HepG2 (cell line): ENCODE data around the gene CAGE1. TPM values are rescaled to one million over a fixed set of nuclear protein-coding genes. Genes with fewer than 3 reads are reported as not detected.

Experiments used
- CENPT ChIP-seq: sonication (generic); formaldehyde crosslinking; IDR thresholded peaks from 2 replicates; pipeline ENCODE4 v1.8.0; 2022; ENCODE audit warnings: low read depth, mild to moderate bottlenecking, moderate library complexity, missing genetic modification reagents
- CREM ChIP-seq, 2 experiments: sonication (generic) in 1 of 2; formaldehyde crosslinking in 1 of 2; IDR thresholded peaks; 2 replicates each; pipeline versions ENCODE4 v1.4.0 to v1.6.1; 2016 to 2020; ENCODE audit warnings: antibody characterized with exemption in 1 of 2, mild to moderate bottlenecking in 1 of 2, missing genetic modification reagents in 1 of 2
- LCORL ChIP-seq, 2 experiments: fragments of 450-650 bp in 1 of 2; sonication (generic) in 1 of 2; formaldehyde crosslinking in 1 of 2; IDR thresholded peaks; 2 replicates each; pipeline versions ENCODE4 v1.5.0 to v1.6.1; 2017 to 2020; ENCODE audit warnings: antibody characterized with exemption in 1 of 2, missing genetic modification reagents in 1 of 2
- PCBP2 ChIP-seq: fragments of 200-400 bp; formaldehyde crosslinking; optimal IDR thresholded peaks from 2 replicates; pipeline ENCODE3; 2018; ENCODE audit warnings: low read length, low read depth; ENCODE audit not compliant: poor library complexity, severe bottlenecking
- RAD51 ChIP-seq: fragments of 450-650 bp; IDR thresholded peaks from 2 replicates; pipeline ENCODE4 v1.6.1; 2016; ENCODE audit warnings: borderline replicate concordance
- TP53 ChIP-seq: sonication (generic); formaldehyde crosslinking; conservative IDR thresholded peaks from 2 replicates; pipeline ENCODE4 v1.4.0; 2020; ENCODE audit warnings: missing genetic modification reagents
- ZNF33B ChIP-seq: sonication (generic); formaldehyde crosslinking; IDR thresholded peaks from 2 replicates; pipeline ENCODE4 v1.5.1; 2020; ENCODE audit warnings: mild to moderate bottlenecking, missing genetic modification reagents
- ZNF570 ChIP-seq: sonication (generic); formaldehyde crosslinking; IDR thresholded peaks from 2 replicates; pipeline ENCODE4 v1.4.0; 2020; ENCODE audit warnings: mild to moderate bottlenecking, missing genetic modification reagents, borderline replicate concordance
- ZNF749 ChIP-seq: sonication (generic); formaldehyde crosslinking; IDR thresholded peaks from 2 replicates; pipeline ENCODE4 v1.8.0; 2022; ENCODE audit warnings: mild to moderate bottlenecking, missing genetic modification reagents, moderate library complexity, borderline replicate concordance
- ZSCAN25 ChIP-seq: sonication (generic); formaldehyde crosslinking; IDR thresholded peaks from 2 replicates; pipeline ENCODE4 v1.8.0; 2022; ENCODE audit warnings: mild to moderate bottlenecking, missing genetic modification reagents
- polyA plus RNA-seq, 8 experiments: library from polyadenylated mRNA; depleted of rRNA in 3 of 8; stranded (reverse) in 7 of 8; unstranded in 1 of 8; fragments of >200 nt; fragmentation: Illumina TruSeq in 4 of 8; extraction: Trizol in 4 of 8; gene quantifications; 2 replicates each; pipeline versions ENCODE4 v1.2.1 to v1.2.3, GENCODE V29; 2011 to 2016; ENCODE audit warnings: low read depth in 4 of 8, missing spikeins in 1 of 8, mixed read lengths in 1 of 8; ENCODE audit not compliant: insufficient read depth in 1 of 8
- total RNA-seq, 5 experiments: library from RNA; depleted of rRNA; stranded (reverse); fragments of >200 nt; fragmentation: Illumina TruSeq; extraction: Trizol; gene quantifications; 2 replicates each; pipeline ENCODE4 v1.2.3, GENCODE V29; 2016; ENCODE audit warnings: low read depth in 1 of 5
- TF ChIP-seq, protein P1 (sequence below): sonication (generic); formaldehyde crosslinking; IDR thresholded peaks from 2 replicates; pipeline ENCODE4 v1.4.0; 2020; ENCODE audit warnings: missing genetic modification reagents, mild to moderate bottlenecking, borderline replicate concordance
- TF ChIP-seq, protein P2 (sequence below): sonication (generic); formaldehyde crosslinking; IDR thresholded peaks from 2 replicates; pipeline ENCODE4 v1.5.1; 2020; ENCODE audit warnings: mild to moderate bottlenecking, missing genetic modification reagents, moderate library complexity
- TF ChIP-seq, protein P3 (sequence below): IDR thresholded peaks from 2 replicates; pipeline ENCODE4 v1.6.1; 2012; ENCODE audit warnings: inconsistent platforms
- TF ChIP-seq, protein P4 (sequence below): sonication (generic); formaldehyde crosslinking; IDR thresholded peaks from 2 replicates; pipeline ENCODE4 v1.4.0; 2020; ENCODE audit warnings: missing genetic modification reagents
- TF ChIP-seq, protein P5 (sequence below): sonication (generic); formaldehyde crosslinking; IDR thresholded peaks from 2 replicates; pipeline ENCODE4 v1.4.0; 2020; ENCODE audit warnings: missing genetic modification reagents
- TF ChIP-seq, protein P6 (sequence below): IDR thresholded peaks from 2 replicates; pipeline ENCODE4 v1.6.1; 2016

CAGE1 gene
- total and polyA plus RNA-seq, 2 of the 13 experiments (the other 11 are each of a cell fraction or from before 2014, with no cell fraction given): 0.03 to 0.15 TPM

DNA sequence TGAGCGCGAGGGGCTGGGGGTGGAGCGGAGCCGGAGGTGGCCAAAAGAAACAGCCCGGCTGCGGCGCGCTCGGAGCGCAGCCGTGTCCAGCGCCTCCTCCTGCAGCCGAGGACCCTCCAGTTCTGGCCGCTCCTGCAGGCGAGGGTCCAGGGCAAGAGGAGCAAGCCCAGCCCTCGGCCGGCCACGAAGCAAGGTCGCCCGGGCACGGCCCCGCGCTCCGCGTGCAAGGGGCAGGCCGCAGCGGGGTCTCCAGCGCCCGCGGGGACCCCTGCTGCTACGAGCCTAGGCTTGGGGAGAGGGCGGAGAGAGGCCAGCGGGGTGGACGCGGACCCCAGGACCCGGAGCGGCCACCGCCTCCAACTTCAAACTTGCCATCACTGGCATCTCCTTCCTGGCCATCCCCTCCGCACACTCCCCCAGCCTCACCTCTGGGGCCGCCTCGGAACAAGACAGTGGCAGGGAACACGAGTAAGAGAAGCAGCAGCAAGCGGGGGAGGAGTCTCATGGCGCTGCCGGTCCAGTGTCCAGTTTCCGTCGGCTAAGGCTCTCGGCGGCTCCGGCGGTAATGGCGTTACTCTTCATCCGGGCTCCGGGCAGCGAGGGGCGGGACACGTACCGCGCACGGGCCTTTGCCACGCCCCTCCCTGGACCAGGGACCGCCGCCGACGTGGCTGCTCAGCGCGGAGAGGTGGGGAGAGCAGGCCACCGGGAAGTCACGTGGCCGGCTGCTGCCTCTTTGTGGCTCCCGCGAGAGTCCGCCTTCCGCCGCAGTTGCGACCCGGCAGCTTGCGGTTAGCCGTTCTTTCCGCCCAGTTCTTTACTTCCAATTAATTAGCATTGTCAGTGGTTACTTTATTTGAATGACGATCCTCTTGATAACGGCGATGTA lies 76.7 kb downstream of the CAGE1 start, which contains the start of gene SSR1 (continued):
- TF ChIP-seq, protein P1, sequence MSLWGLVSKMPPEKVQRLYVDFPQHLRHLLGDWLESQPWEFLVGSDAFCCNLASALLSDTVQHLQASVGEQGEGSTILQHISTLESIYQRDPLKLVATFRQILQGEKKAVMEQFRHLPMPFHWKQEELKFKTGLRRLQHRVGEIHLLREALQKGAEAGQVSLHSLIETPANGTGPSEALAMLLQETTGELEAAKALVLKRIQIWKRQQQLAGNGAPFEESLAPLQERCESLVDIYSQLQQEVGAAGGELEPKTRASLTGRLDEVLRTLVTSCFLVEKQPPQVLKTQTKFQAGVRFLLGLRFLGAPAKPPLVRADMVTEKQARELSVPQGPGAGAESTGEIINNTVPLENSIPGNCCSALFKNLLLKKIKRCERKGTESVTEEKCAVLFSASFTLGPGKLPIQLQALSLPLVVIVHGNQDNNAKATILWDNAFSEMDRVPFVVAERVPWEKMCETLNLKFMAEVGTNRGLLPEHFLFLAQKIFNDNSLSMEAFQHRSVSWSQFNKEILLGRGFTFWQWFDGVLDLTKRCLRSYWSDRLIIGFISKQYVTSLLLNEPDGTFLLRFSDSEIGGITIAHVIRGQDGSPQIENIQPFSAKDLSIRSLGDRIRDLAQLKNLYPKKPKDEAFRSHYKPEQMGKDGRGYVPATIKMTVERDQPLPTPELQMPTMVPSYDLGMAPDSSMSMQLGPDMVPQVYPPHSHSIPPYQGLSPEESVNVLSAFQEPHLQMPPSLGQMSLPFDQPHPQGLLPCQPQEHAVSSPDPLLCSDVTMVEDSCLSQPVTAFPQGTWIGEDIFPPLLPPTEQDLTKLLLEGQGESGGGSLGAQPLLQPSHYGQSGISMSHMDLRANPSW (CRISPR knock-in tag): peak; percentile 90; the same call in 1 of the 2 replicates
- TF ChIP-seq, protein P2, sequence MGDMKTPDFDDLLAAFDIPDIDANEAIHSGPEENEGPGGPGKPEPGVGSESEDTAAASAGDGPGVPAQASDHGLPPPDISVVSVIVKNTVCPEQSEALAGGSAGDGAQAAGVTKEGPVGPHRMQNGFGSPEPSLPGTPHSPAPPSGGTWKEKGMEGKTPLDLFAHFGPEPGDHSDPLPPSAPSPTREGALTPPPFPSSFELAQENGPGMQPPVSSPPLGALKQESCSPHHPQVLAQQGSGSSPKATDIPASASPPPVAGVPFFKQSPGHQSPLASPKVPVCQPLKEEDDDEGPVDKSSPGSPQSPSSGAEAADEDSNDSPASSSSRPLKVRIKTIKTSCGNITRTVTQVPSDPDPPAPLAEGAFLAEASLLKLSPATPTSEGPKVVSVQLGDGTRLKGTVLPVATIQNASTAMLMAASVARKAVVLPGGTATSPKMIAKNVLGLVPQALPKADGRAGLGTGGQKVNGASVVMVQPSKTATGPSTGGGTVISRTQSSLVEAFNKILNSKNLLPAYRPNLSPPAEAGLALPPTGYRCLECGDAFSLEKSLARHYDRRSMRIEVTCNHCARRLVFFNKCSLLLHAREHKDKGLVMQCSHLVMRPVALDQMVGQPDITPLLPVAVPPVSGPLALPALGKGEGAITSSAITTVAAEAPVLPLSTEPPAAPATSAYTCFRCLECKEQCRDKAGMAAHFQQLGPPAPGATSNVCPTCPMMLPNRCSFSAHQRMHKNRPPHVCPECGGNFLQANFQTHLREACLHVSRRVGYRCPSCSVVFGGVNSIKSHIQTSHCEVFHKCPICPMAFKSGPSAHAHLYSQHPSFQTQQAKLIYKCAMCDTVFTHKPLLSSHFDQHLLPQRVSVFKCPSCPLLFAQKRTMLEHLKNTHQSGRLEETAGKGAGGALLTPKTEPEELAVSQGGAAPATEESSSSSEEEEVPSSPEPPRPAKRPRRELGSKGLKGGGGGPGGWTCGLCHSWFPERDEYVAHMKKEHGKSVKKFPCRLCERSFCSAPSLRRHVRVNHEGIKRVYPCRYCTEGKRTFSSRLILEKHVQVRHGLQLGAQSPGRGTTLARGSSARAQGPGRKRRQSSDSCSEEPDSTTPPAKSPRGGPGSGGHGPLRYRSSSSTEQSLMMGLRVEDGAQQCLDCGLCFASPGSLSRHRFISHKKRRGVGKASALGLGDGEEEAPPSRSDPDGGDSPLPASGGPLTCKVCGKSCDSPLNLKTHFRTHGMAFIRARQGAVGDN: peak; percentile 98
- TF ChIP-seq TP53 (peak; percentile 64), ZNF570 (CRISPR knock-in tag) (no peak), ZSCAN25 (CRISPR knock-in tag) (peak; percentile 51; the same call in 1 of the 2 replicates), LCORL (IDR thresholded peaks at IDR 0.05) (no peak), LCORL (CRISPR knock-in tag; IDR thresholded peaks at IDR 0.05) (peak; percentile 86), ZNF749 (peak; percentile 90; the same call in 1 of the 2 replicates), PCBP2 (no peak), RAD51 (peak; percentile 95), CENPT (CRISPR knock-in tag) (peak; percentile 43; the same call in 1 of the 2 replicates), ZNF33B (0 out of 2 replicates have a peak, but pooled peaks have one; percentile 84), CREM (IDR thresholded peaks at IDR 0.05) (peak; percentile 63; the same call in 1 of the 2 replicates), CREM (CRISPR knock-in tag; IDR thresholded peaks at IDR 0.05) (no peak)
- TF ChIP-seq, protein P3, sequence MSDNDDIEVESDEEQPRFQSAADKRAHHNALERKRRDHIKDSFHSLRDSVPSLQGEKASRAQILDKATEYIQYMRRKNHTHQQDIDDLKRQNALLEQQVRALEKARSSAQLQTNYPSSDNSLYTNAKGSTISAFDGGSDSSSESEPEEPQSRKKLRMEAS: peak; percentile 95
- TF ChIP-seq, protein P4, sequence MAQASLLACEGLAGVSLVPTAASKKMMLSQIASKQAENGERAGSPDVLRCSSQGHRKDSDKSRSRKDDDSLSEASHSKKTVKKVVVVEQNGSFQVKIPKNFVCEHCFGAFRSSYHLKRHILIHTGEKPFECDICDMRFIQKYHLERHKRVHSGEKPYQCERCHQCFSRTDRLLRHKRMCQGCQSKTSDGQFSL (CRISPR knock-in tag): 0 out of 2 replicates have a peak, but pooled peaks have one; percentile 26
- TF ChIP-seq, protein P5, sequence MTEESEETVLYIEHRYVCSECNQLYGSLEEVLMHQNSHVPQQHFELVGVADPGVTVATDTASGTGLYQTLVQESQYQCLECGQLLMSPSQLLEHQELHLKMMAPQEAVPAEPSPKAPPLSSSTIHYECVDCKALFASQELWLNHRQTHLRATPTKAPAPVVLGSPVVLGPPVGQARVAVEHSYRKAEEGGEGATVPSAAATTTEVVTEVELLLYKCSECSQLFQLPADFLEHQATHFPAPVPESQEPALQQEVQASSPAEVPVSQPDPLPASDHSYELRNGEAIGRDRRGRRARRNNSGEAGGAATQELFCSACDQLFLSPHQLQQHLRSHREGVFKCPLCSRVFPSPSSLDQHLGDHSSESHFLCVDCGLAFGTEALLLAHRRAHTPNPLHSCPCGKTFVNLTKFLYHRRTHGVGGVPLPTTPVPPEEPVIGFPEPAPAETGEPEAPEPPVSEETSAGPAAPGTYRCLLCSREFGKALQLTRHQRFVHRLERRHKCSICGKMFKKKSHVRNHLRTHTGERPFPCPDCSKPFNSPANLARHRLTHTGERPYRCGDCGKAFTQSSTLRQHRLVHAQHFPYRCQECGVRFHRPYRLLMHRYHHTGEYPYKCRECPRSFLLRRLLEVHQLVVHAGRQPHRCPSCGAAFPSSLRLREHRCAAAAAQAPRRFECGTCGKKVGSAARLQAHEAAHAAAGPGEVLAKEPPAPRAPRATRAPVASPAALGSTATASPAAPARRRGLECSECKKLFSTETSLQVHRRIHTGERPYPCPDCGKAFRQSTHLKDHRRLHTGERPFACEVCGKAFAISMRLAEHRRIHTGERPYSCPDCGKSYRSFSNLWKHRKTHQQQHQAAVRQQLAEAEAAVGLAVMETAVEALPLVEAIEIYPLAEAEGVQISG (CRISPR knock-in tag): peak; percentile 93
- TF ChIP-seq, protein P6, sequence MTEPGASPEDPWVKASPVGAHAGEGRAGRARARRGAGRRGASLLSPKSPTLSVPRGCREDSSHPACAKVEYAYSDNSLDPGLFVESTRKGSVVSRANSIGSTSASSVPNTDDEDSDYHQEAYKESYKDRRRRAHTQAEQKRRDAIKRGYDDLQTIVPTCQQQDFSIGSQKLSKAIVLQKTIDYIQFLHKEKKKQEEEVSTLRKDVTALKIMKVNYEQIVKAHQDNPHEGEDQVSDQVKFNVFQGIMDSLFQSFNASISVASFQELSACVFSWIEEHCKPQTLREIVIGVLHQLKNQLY (CRISPR knock-in tag): peak; percentile 99
